Mucosa of descending colon (tissue), 3 donors: ENCODE results near the gene TGM6. TPM values are rescaled to one million over a fixed set of nuclear protein-coding genes. Genes with fewer than 3 reads are reported as not detected.

Experiments
- ATAC-seq: fragments of 200-7000 bp; cut with Tn5 transposase; one replicate; pipeline ENCODE4 v1.9.1; 2020; ENCODE audit warnings: mild to moderate bottlenecking, moderate library complexity
- DNase-seq, 3 donors: peaks; one replicate each; pipeline ENCODE4 v3.0.0-alpha.2; 2020
- H3K36me3 ChIP-seq: fragments of 200-600 bp; one replicate; pipeline ENCODE4 v1.8.0; 2021; ENCODE audit warnings: low read depth, mild to moderate bottlenecking
- H3K4me1 ChIP-seq: fragments of 200-600 bp; one replicate; pipeline ENCODE4 v1.8.0; 2021; ENCODE audit warnings: low read depth, mild to moderate bottlenecking
- H3K4me3 ChIP-seq: fragments of 200-600 bp; one replicate; pipeline ENCODE4 v1.8.0; 2021; ENCODE audit warnings: mild to moderate bottlenecking
- H3K9me3 ChIP-seq: fragments of 200-600 bp; one replicate; pipeline ENCODE4 v1.8.0; 2021; ENCODE audit warnings: mild to moderate bottlenecking
- intact Hi-C, 2 donors: fragments of 100-400 bp; cut with DNase I in 1 of 2; cut with micrococcal nuclease in 1 of 2; formaldehyde crosslinking; loops; one replicate each; pipeline versions ENCODE4 v1.11.0 to v1.11.1; 2022; cut with DNase I, micrococcal nuclease
- total RNA-seq, 3 donors: library from RNA; stranded (reverse); fragmentation: NEBNext Ultra II Directional in 2 of 3; extraction: Animal tissue kit (Norgen Biotek cat#: 25700) in 2 of 3; gene quantifications; one replicate each; pipeline versions ENCODE4 v1.2.1 to v1.2.4, GENCODE V29; 2021 to 2023
- TF ChIP-seq, protein P1 (sequence below): fragments of 200-600 bp; IDR thresholded peaks from one replicate; pipeline ENCODE4 v1.8.0; 2022; ENCODE audit warnings: antibody characterized with exemption, mild to moderate bottlenecking
- donor health status: DM: no; HTN: no; CAD: no; lungs with moderate emphysema.
- donor health status: DM: no; HTN: no; CAD: no.
- donor health status: DM: no; HTN: yes; CAD: no.

The TGM6 gene
- total RNA-seq, 3 donors from 2014 or later, result not detected

GRCh38 chr20:2390951-2391675 is 10.4 kb downstream of the TGM6 start:
- no peaks in the 10 kb centered on the region for H3K9me3 ChIP-seq
- no peaks in the 10 kb centered on the region for H3K4me1 ChIP-seq
- TF ChIP-seq, protein P1, sequence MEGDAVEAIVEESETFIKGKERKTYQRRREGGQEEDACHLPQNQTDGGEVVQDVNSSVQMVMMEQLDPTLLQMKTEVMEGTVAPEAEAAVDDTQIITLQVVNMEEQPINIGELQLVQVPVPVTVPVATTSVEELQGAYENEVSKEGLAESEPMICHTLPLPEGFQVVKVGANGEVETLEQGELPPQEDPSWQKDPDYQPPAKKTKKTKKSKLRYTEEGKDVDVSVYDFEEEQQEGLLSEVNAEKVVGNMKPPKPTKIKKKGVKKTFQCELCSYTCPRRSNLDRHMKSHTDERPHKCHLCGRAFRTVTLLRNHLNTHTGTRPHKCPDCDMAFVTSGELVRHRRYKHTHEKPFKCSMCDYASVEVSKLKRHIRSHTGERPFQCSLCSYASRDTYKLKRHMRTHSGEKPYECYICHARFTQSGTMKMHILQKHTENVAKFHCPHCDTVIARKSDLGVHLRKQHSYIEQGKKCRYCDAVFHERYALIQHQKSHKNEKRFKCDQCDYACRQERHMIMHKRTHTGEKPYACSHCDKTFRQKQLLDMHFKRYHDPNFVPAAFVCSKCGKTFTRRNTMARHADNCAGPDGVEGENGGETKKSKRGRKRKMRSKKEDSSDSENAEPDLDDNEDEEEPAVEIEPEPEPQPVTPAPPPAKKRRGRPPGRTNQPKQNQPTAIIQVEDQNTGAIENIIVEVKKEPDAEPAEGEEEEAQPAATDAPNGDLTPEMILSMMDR, result no peak
- DNase-seq, result no peak
- no peak for ATAC-seq
- no peak overlapping the region for H3K4me3 ChIP-seq
- no peaks in the 10 kb centered on the region for H3K36me3 ChIP-seq
- intact Hi-C loops, result no loop called here

DNA sequence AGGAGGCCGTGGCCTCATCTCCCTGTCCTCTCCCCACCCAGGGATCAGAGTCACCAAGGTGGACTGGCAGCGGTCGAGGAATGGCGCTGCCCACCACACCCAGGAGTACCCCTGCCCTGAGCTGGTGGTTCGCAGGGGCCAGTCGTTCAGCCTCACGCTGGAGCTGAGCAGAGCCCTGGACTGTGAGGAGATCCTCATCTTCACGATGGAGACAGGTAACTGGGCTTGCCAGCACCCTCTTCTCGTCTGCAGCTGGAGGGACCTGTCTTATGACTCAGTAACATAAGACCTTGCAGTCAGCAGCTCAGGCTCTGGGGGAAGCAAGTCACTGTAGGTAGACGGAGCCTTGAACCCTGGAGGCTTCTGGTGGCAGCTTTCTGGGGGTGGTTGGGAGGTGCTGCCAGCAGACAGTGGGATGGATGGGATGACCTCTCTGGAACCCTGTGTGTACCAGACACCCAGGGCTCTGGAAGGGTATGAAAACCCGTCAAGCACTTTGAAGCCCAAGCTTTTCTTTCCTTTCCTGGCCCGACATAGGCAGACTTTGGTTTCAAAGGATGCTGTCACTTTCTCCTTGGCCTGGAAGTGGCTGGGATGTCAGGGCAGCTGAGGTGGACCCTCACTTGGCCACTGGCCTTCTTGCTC is 13.8 kb downstream of the TGM6 start:
- intact Hi-C loops, result no loop called here
- Histone ChIP-seq H3K36me3 (no peaks in the 10 kb centered on the region), H3K4me3 (no peak overlapping the region), H3K4me1 (no peaks in the 10 kb centered on the region), H3K9me3 (peaks cover 2% of the 10 kb centered on the region)
- TF ChIP-seq, protein P1, result no peak
- no peak for ATAC-seq
- no peak for DNase-seq

- no peak overlapping the region for H3K4me3 ChIP-seq
- ATAC-seq, result no peak
- intact Hi-C loops, result no loop called here
- no peaks in the 10 kb centered on the region for H3K36me3 ChIP-seq
- peaks cover 2% of the 10 kb centered on the region for H3K9me3 ChIP-seq
- DNase-seq, result no peak
- TF ChIP-seq, protein P1, result no peak
- H3K4me1 ChIP-seq, result no peaks in the 10 kb centered on the region
Measured at GRCh38 chr20:2395136-2395535, 14.4 kb downstream of the TGM6 start.

GRCh38 chr20:2396241-2396814 is 15.6 kb downstream of the TGM6 start:
- peaks cover 2% of the 10 kb centered on the region for H3K9me3 ChIP-seq
- ATAC-seq (no peak), DNase-seq (no peak)
- H3K4me1 ChIP-seq, result no peaks in the 10 kb centered on the region
- TF ChIP-seq, protein P1, result no peak
- intact Hi-C loops, result no loop called here
- H3K36me3 ChIP-seq, result no peaks in the 10 kb centered on the region
- H3K4me3 ChIP-seq, result no peak overlapping the region

DNA sequence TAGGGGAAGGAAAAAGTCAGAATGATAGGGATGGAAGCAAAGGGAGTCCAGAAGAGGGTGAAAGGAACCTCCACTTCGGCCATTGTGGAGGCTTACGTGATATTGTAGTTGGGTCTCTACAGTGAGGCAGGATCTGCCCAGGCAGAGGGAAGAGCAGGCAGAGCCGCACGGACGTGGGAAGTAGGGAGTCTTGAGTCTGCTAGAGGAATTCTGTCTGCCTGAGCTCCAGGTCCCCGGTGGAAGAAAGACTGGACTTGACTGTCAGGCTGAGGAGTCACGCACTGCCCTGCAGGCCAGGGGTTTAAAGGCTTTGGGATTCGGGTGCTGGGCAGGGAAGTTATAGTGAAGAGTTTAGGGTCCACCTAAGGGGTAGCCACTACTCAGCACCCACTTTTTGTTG is 16.4 kb downstream of the TGM6 start:
- TF ChIP-seq, protein P1, result no peak
- ATAC-seq (no peak), DNase-seq (no peak)
- intact Hi-C loops, result no loop called here
- Histone ChIP-seq H3K4me1 (no peaks in the 10 kb centered on the region), H3K36me3 (no peaks in the 10 kb centered on the region), H3K9me3 (peaks cover 2% of the 10 kb centered on the region), H3K4me3 (no peak overlapping the region)
